ENCODE data around the gene DCK.

DCK gene

GRCh38 chr4:70946939-70947338 lies 46.5 kb upstream of the DCK start:
- Histone ChIP-seq H3K9me2 (replicated peaks; ENCODE audit: insufficient read depth, low read length) (no peaks in the 10 kb centered on the region), H3F3A (ENCODE audit: insufficient read depth, low read length) (no peaks in the 10 kb centered on the region), H3K4me1 (ENCODE audit: low read length) (0 out of 2 replicates have a peak, but pooled peaks cover 5% of the 10 kb centered on the region), H3K4me2 (ENCODE audit: low read depth, low read length) (no peak overlapping the region), H3K36me3 (replicated peaks; ENCODE audit: insufficient read depth, low read length) (no peaks in the 10 kb centered on the region), H3K4me3 (ENCODE audit: low read length) (no peak overlapping the region), H3K27me3 (replicated peaks; ENCODE audit: insufficient read depth, low read length) (no peaks in the 10 kb centered on the region), H3K27ac (ENCODE audit: low read length) (no peak overlapping the region), H3K9me3 (replicated peaks; ENCODE audit: insufficient read depth, low read length) (no peaks in the 10 kb centered on the region), H4K20me1 (ENCODE audit: insufficient read depth, low read length) (no peaks in the 10 kb centered on the region), H3K79me2 (ENCODE audit: low read length) (no peaks in the 10 kb centered on the region), H3K9ac (ENCODE audit: low read length) (no peak overlapping the region), H2AFZ (ENCODE audit: low read length) (no peak overlapping the region)
- TF ChIP-seq CTCF (IDR thresholded peaks at IDR 0.05; ENCODE audit: low read length) (no peak), EZH2phosphoT487 (IDR thresholded peaks at IDR 0.05; ENCODE audit: low read length) (no peak), EZH2 (optimal IDR thresholded peaks at IDR 0.05; ENCODE audit: low read depth, low read length) (no peak)
- DNase-seq, result no peak

GRCh38 chr4:70948665-70949260 lies 44.7 kb upstream of the DCK start:
- H2AFZ ChIP-seq (ENCODE audit: low read length), result no peak overlapping the region
- H3K4me1 ChIP-seq (ENCODE audit: low read length), result 0 out of 2 replicates have a peak, but pooled peaks cover 5% of the 10 kb centered on the region
- no peak overlapping the region for H3K27ac ChIP-seq (ENCODE audit: low read length)
- H3K27me3 ChIP-seq (replicated peaks; ENCODE audit: insufficient read depth, low read length), result no peaks in the 10 kb centered on the region
- no peaks in the 10 kb centered on the region for H4K20me1 ChIP-seq (ENCODE audit: insufficient read depth, low read length)
- H3K9me3 ChIP-seq (replicated peaks; ENCODE audit: insufficient read depth, low read length), result no peaks in the 10 kb centered on the region
- no peaks in the 10 kb centered on the region for H3F3A ChIP-seq (ENCODE audit: insufficient read depth, low read length)
- no peak overlapping the region for H3K4me3 ChIP-seq (ENCODE audit: low read length)
- no peak overlapping the region for H3K9ac ChIP-seq (ENCODE audit: low read length)
- no peaks in the 10 kb centered on the region for H3K9me2 ChIP-seq (replicated peaks; ENCODE audit: insufficient read depth, low read length)
- TF ChIP-seq CTCF (IDR thresholded peaks at IDR 0.05; ENCODE audit: low read length), result no peak
- no peak for TF ChIP-seq EZH2phosphoT487 (IDR thresholded peaks at IDR 0.05; ENCODE audit: low read length)
- TF ChIP-seq EZH2 (optimal IDR thresholded peaks at IDR 0.05; ENCODE audit: low read depth, low read length), result no peak
- no peak for DNase-seq
- H3K79me2 ChIP-seq (ENCODE audit: low read length), result no peaks in the 10 kb centered on the region
- no peaks in the 10 kb centered on the region for H3K36me3 ChIP-seq (replicated peaks; ENCODE audit: insufficient read depth, low read length)
- no peak overlapping the region for H3K4me2 ChIP-seq (ENCODE audit: low read depth, low read length)

GRCh38 chr4:70954032-70954431 lies 39.4 kb upstream of the DCK start:
- Histone ChIP-seq H3K9me3 (replicated peaks; ENCODE audit: insufficient read depth, low read length) (no peaks in the 10 kb centered on the region), H3K79me2 (ENCODE audit: low read length) (no peaks in the 10 kb centered on the region), H2AFZ (ENCODE audit: low read length) (no peak overlapping the region), H3K36me3 (replicated peaks; ENCODE audit: insufficient read depth, low read length) (no peaks in the 10 kb centered on the region), H3K9ac (ENCODE audit: low read length) (no peak overlapping the region), H3K4me2 (ENCODE audit: low read depth, low read length) (no peak overlapping the region), H3K4me1 (ENCODE audit: low read length) (no peaks in the 10 kb centered on the region), H3K27me3 (replicated peaks; ENCODE audit: insufficient read depth, low read length) (no peaks in the 10 kb centered on the region), H3K27ac (ENCODE audit: low read length) (no peak overlapping the region), H3K9me2 (replicated peaks; ENCODE audit: insufficient read depth, low read length) (no peaks in the 10 kb centered on the region), H3K4me3 (ENCODE audit: low read length) (no peak overlapping the region), H3F3A (ENCODE audit: insufficient read depth, low read length) (no peaks in the 10 kb centered on the region), H4K20me1 (ENCODE audit: insufficient read depth, low read length) (no peaks in the 10 kb centered on the region)
- no peak for DNase-seq
- TF ChIP-seq EZH2 (optimal IDR thresholded peaks at IDR 0.05; ENCODE audit: low read depth, low read length) (no peak), EZH2phosphoT487 (IDR thresholded peaks at IDR 0.05; ENCODE audit: low read length) (no peak), CTCF (IDR thresholded peaks at IDR 0.05; ENCODE audit: low read length) (no peak)

Data from MM.1S (cell line).